H1 (cell line): ENCODE measurements around the gene ANGEL2. TPM values are rescaled to one million over a fixed set of nuclear protein-coding genes. Genes with fewer than 3 reads are reported as not detected.

Experiments
- CTCF ChIA-PET: fragments of 300-600 bp; sonication (Branson Sonifier 250); formaldehyde crosslinking; loops from one replicate; lab custom pipeline; 2021; ENCODE audit not compliant: partially characterized antibody; lab: Charles Lee
- POLR2A ChIA-PET: fragments of 300-600 bp; sonication (Branson Sonifier 250); formaldehyde crosslinking; loops from one replicate; lab custom pipeline; 2021; ENCODE audit warnings: inconsistent platforms; ENCODE audit not compliant: partially characterized antibody; lab: Charles Lee
- DNase-seq, 2 experiments: peaks; one replicate each; pipeline versions ENCODE4 v3.0.0 to v3.0.0-alpha.2; 2010 to 2022; ENCODE audit warnings: low spot score in 2 of 2, low read depth in 1 of 2, mixed read lengths in 1 of 2
- FAIRE-seq: peaks from 2 replicates; lab custom pipeline; 2011; peaks lifted over from hg19 to GRCh38; lab: Jason Lieb, UNC
- H2AFZ ChIP-seq: 2 replicates; pipeline ENCODE4 v1.8.1; 2012; ENCODE audit warnings: low read length, inconsistent platforms
- H2AK5ac ChIP-seq: 2 replicates; pipeline ENCODE4 v1.6.1; 2013; ENCODE audit warnings: low read depth, low read length
- H2BK120ac ChIP-seq: replicated peaks from 2 replicates; pipeline ENCODE3; 2013; ENCODE audit warnings: low read depth, low read length, inconsistent platforms
- H2BK12ac ChIP-seq: 2 replicates; pipeline ENCODE4 v1.6.1; 2013; ENCODE audit warnings: low read depth, low read length
- H2BK15ac ChIP-seq: 2 replicates; pipeline ENCODE4 v1.6.1; 2013; ENCODE audit warnings: low read length
- H2BK20ac ChIP-seq: 2 replicates; pipeline ENCODE4 v1.6.1; 2013; ENCODE audit warnings: low read length
- H2BK5ac ChIP-seq: 2 replicates; pipeline ENCODE4 v1.6.1; 2013; ENCODE audit warnings: low read depth, low read length
- H3K14ac ChIP-seq: 2 replicates; pipeline ENCODE4 v1.6.1; 2013; ENCODE audit warnings: inconsistent platforms; ENCODE audit not compliant: insufficient read length
- H3K18ac ChIP-seq: 2 replicates; pipeline ENCODE4 v1.6.1; 2013; ENCODE audit warnings: low read length; ENCODE audit errors: extremely low read depth
- H3K23ac ChIP-seq: 2 replicates; pipeline ENCODE4 v1.6.1; 2013; ENCODE audit warnings: inconsistent platforms; ENCODE audit not compliant: insufficient read length
- H3K23me2 ChIP-seq: 2 replicates; pipeline ENCODE4 v1.6.1; 2013; ENCODE audit warnings: low read depth, low read length
- H3K27ac ChIP-seq: 2 replicates; pipeline ENCODE4 v1.6.1; 2011; ENCODE audit warnings: low read depth, low read length, inconsistent platforms
- H3K27me3 ChIP-seq, 4 experiments: replicated peaks in 1 of 4; 1 replicate in 1 of 4; 2 replicates in 3 of 4; pipeline versions ENCODE4 v1.6.1 to v1.8.1; 2011 to 2013; ENCODE audit warnings: low read length in 3 of 4, mild to moderate bottlenecking in 3 of 4, inconsistent platforms in 2 of 4, mixed read lengths in 2 of 4, moderate library complexity in 1 of 4; ENCODE audit not compliant: control insufficient read depth in 3 of 4, insufficient read depth in 3 of 4; ENCODE audit errors: extremely low read depth in 1 of 4
- H3K36me3 ChIP-seq, 4 experiments: 2 replicates each; pipeline versions ENCODE4 v1.6.1 to v1.8.1; 2011 to 2013; ENCODE audit warnings: mild to moderate bottlenecking in 4 of 4, low read length in 3 of 4, moderate library complexity in 2 of 4, control low read depth in 1 of 4, inconsistent platforms in 1 of 4; ENCODE audit not compliant: insufficient read depth in 4 of 4, control insufficient read depth in 2 of 4
- H3K4ac ChIP-seq: replicated peaks from 2 replicates; pipeline ENCODE3; 2013; ENCODE audit warnings: low read length, low read depth, mixed read lengths, inconsistent platforms; ENCODE audit not compliant: insufficient read length
- H3K4me1 ChIP-seq, 4 experiments: replicated peaks in 1 of 4; 1 replicate in 1 of 4; 2 replicates in 3 of 4; pipeline versions ENCODE4 v1.6.1 to v1.8.1; 2011 to 2013; ENCODE audit warnings: low read length in 3 of 4, inconsistent platforms in 2 of 4, mixed read lengths in 1 of 4; ENCODE audit not compliant: insufficient read depth in 4 of 4, control insufficient read depth in 3 of 4
- H3K4me2 ChIP-seq, 2 experiments: 2 replicates each; pipeline versions ENCODE4 v1.6.1 to v1.8.1; 2011 to 2013; ENCODE audit warnings: low read depth in 2 of 2, low read length in 2 of 2, control low read depth in 1 of 2, inconsistent platforms in 1 of 2, mild to moderate bottlenecking in 1 of 2; ENCODE audit not compliant: insufficient read depth in 1 of 2
- H3K4me3 ChIP-seq, 4 experiments: fragments of 200-600, 300-600 bp in 1 of 4; sonication (generic), shearing (Covaris generic), sonication (Bioruptor Twin) in 1 of 4; 2 replicates each; pipeline versions ENCODE4 v1.5.1 to v1.8.1; 2011 to 2016; ENCODE audit warnings: low read length in 4 of 4, low read depth in 3 of 4, control low read depth in 2 of 4, inconsistent platforms in 2 of 4, mild to moderate bottlenecking in 2 of 4, mixed read lengths in 1 of 4, moderate library complexity in 1 of 4; ENCODE audit not compliant: insufficient read depth in 2 of 4; ENCODE audit errors: extremely low read depth in 1 of 4
- H3K56ac ChIP-seq: replicated peaks from 2 replicates; pipeline ENCODE3; 2013; ENCODE audit warnings: low read depth, mild to moderate bottlenecking, mixed read lengths, low read length, inconsistent platforms; ENCODE audit not compliant: insufficient read length
- H3K79me1 ChIP-seq: 2 replicates; pipeline ENCODE4 v1.6.1; 2013; ENCODE audit warnings: low read depth, low read length, control low read depth
- H3K79me2 ChIP-seq, 2 experiments: 2 replicates each; pipeline versions ENCODE4 v1.6.1 to v1.8.1; 2012 to 2013; ENCODE audit warnings: low read length in 2 of 2, mild to moderate bottlenecking in 2 of 2, inconsistent platforms in 1 of 2; ENCODE audit not compliant: insufficient read depth in 2 of 2, control insufficient read depth in 1 of 2
- H3K9ac ChIP-seq, 4 experiments: replicated peaks in 1 of 4; 1 replicate in 1 of 4; 2 replicates in 3 of 4; pipeline versions ENCODE4 v1.6.1 to v1.8.1; 2011 to 2013; ENCODE audit warnings: low read depth in 3 of 4, low read length in 3 of 4, control low read depth in 2 of 4, mild to moderate bottlenecking in 2 of 4, moderate library complexity in 2 of 4, inconsistent platforms in 1 of 4; ENCODE audit errors: extremely low read depth in 1 of 4
- H3K9me3 ChIP-seq, 2 experiments: 2 replicates each; pipeline versions ENCODE4 v1.6.1 to v1.8.1; 2012 to 2013; ENCODE audit warnings: mild to moderate bottlenecking in 2 of 2, moderate library complexity in 2 of 2, control low read depth in 1 of 2, inconsistent platforms in 1 of 2, low read depth in 1 of 2, low read length in 1 of 2, mixed read lengths in 1 of 2; ENCODE audit not compliant: insufficient read depth in 2 of 2
- H4K20me1 ChIP-seq, 2 experiments: replicated peaks in 1 of 2; 2 replicates each; pipeline versions ENCODE3 to v1.8.1; 2011 to 2013; ENCODE audit warnings: inconsistent platforms in 2 of 2, low read length in 2 of 2, mild to moderate bottlenecking in 1 of 2; ENCODE audit not compliant: insufficient read depth in 2 of 2, control insufficient read depth in 1 of 2
- H4K5ac ChIP-seq: 2 replicates; pipeline ENCODE4 v1.6.1; 2013; ENCODE audit warnings: low read length, low read depth, mixed read lengths, inconsistent platforms; ENCODE audit not compliant: insufficient read length
- H4K8ac ChIP-seq: 2 replicates; pipeline ENCODE4 v1.8.0; 2013; ENCODE audit warnings: mild to moderate bottlenecking, moderate library complexity, low read length, inconsistent platforms; ENCODE audit not compliant: insufficient read depth; ENCODE audit errors: extremely low read depth
- H4K91ac ChIP-seq: replicated peaks from 2 replicates; pipeline ENCODE3; 2013; ENCODE audit warnings: low read length, mixed read lengths, inconsistent platforms; ENCODE audit not compliant: insufficient read length
- KDM4A ChIP-seq: IDR thresholded peaks from one replicate; pipeline ENCODE4 v1.7.1; 2012; ENCODE audit warnings: low read depth, mild to moderate bottlenecking, moderate library complexity, low read length, inconsistent platforms; ENCODE audit not compliant: severe bottlenecking
- POLR2A ChIP-seq, 2 experiments: IDR thresholded peaks; 1 replicate in 1 of 2; 2 replicates in 1 of 2; pipeline ENCODE4 v1.6.1; 2011; ENCODE audit warnings: low read depth in 2 of 2, low read length in 2 of 2, mild to moderate bottlenecking in 2 of 2; ENCODE audit errors: control extremely low read depth in 1 of 2
- WGBS, 2 experiments: shearing (Covaris generic) in 1 of 2; methylation state at CpG; one replicate each; pipeline versions ENCODE4 v1.1.6 to v1.1.7; 2013 to 2015; ENCODE audit warnings: low lambda C conversion rate in 2 of 2, mixed read lengths in 2 of 2, inconsistent platforms in 1 of 2, low coverage in 1 of 2, missing lambda C conversion rate in 1 of 2; ENCODE audit not compliant: insufficient replicate concordance in 2 of 2, insufficient coverage in 1 of 2, insufficient read length in 1 of 2; ENCODE audit errors: extremely low coverage in 1 of 2, missing lambda C conversion rate in 1 of 2; 5-methylcytosine and 5-hydroxymethylcytosine counted together
- polyA plus RNA-seq, 7 experiments: library from polyadenylated mRNA; depleted of rRNA in 3 of 7; stranded (reverse) in 5 of 7; unstranded in 2 of 7; fragments of >200 nt in 5 of 7; fragments of 200-250 nt in 2 of 7; gene quantifications; 1 replicate in 5 of 7; 2 replicates in 1 of 7; 4 replicates in 1 of 7; pipeline versions ENCODE4 v1.2.1 to v1.2.3, GENCODE V29; 2011 to 2013; ENCODE audit warnings: missing spikeins in 2 of 7, mixed read lengths in 2 of 7
- total RNA-seq: library from RNA; stranded (reverse); fragmentation: NEBNext Ultra II Directional; extraction: Animal tissue kit (Norgen Biotek cat#: 25700); gene quantifications from 2 replicates; pipeline ENCODE4 v1.2.1, GENCODE V29; 2021

ANGEL2 gene
- total and polyA plus RNA-seq, 2 of the 8 experiments (the other 6 are each of a cell fraction or from before 2014, with no cell fraction given) = 18.1 to 39.9 TPM

GRCh38 chr1:212987702-212988322 is 27.9 kb downstream of the ANGEL2 start:
- POLR2A ChIA-PET = interaction anchor here (1.0 to 5.2 kb wide), 7 partner anchors 8 to 424 kb away, joined by 3 to 57 read pairs (median 6); no protein-coding TSS in a partner anchor
- H2AFZ ChIP-seq = no peak overlapping the region
- 89% methylated on average over 6 of the region's 6 CpGs; no CpG with 5 or more reads in 1 of the 2 experiments for WGBS, 2 experiments
- H3K23ac ChIP-seq = no peak overlapping the region
- TF ChIP-seq POLR2A (IDR thresholded peaks at IDR 0.05; ENCODE audit: control extremely low read depth in 1 of 2, low read depth in 2 of 2, low read length in 2 of 2) = 0 out of 3 replicates have a peak, but pooled peaks of 1 of the 2 experiments have one; percentile 56
- no peak for TF ChIP-seq KDM4A
- no peak overlapping the region for H2BK12ac ChIP-seq
- CTCF ChIA-PET = interaction anchor here (0.7 to 1.4 kb wide), 2 partner anchors 19 to 34 kb away, joined by 4 read pairs; no protein-coding TSS in a partner anchor
- FAIRE-seq (peak; percentile 60), DNase-seq (no peak)
- no peaks in the 10 kb centered on the region for H3K79me1 ChIP-seq
- no peak overlapping the region for H4K5ac ChIP-seq
- H2BK15ac ChIP-seq = no peak overlapping the region
- H3K9ac ChIP-seq = no peak overlapping the region
- no peak overlapping the region for H3K27ac ChIP-seq
- H3K4me2 ChIP-seq = no peak overlapping the region
- no peaks in the 10 kb centered on the region for H3K27me3 ChIP-seq
- H3K4me3 ChIP-seq = no peak overlapping the region
- H3K9me3 ChIP-seq = no peaks in the 10 kb centered on the region
- H3K4ac ChIP-seq = no peak overlapping the region
- H3K4me1 ChIP-seq = no peaks in the 10 kb centered on the region
- no peak overlapping the region for H4K8ac ChIP-seq
- no peak overlapping the region for H2AK5ac ChIP-seq
- no peak overlapping the region for H2BK20ac ChIP-seq
- H3K36me3 ChIP-seq = peaks cover 10 to 82% (median 47%) of the 10 kb centered on the region in 4 experiments
- H3K79me2 ChIP-seq = no peaks in the 10 kb centered on the region
- H4K91ac ChIP-seq = no peak overlapping the region
- no peaks in the 10 kb centered on the region for H3K23me2 ChIP-seq
- no peak overlapping the region for H2BK5ac ChIP-seq
- H3K14ac ChIP-seq = no peak overlapping the region
- no peak overlapping the region for H3K18ac ChIP-seq
- peaks cover 0 to 1% of the 10 kb centered on the region in 2 experiments for H4K20me1 ChIP-seq
- no peak overlapping the region for H2BK120ac ChIP-seq
- H3K56ac ChIP-seq = no peak overlapping the region
